NCI-H748 (cell line): ENCODE data around the gene SORCS2.
"Not testable (repeated sequence)": the region's sequence is repeated elsewhere in the genome, so short reads cannot be mapped to it uniquely, and the experiment has no call there.

ENCODE experiments used
- DNase-seq: peaks from one replicate; lab custom pipeline; 2025; ENCODE audit not compliant: unreplicated experiment; lab: John Stamatoyannopoulos, UW

SORCS2 gene

GRCh38 chr4:7593646-7594412 is 401.5 kb downstream of the SORCS2 start:
- no peak for DNase-seq

- no peak for DNase-seq
These were observed 403.7 kb downstream of the SORCS2 start for GRCh38 chr4:7595934-7596461.

GRCh38 chr4:7596918-7597606 is 404.7 kb downstream of the SORCS2 start:
- no peak for DNase-seq

GRCh38 chr4:7598939-7599790 is 406.8 kb downstream of the SORCS2 start:
- no peak for DNase-seq

- DNase-seq, result no peak
These were observed 407.9 kb downstream of the SORCS2 start for GRCh38 chr4:7600247-7600646.

GRCh38 chr4:7602166-7602565 is 409.8 kb downstream of the SORCS2 start:
- not testable (repeated sequence) for DNase-seq

- DNase-seq, result no peak
These were observed 415.0 kb downstream of the SORCS2 start for GRCh38 chr4:7607156-7607910.

GRCh38 chr4:7608046-7608445 is 415.7 kb downstream of the SORCS2 start:
- DNase-seq, result no peak

- DNase-seq, result no peak
These were observed 417.0 kb downstream of the SORCS2 start for GRCh38 chr4:7609316-7609715.

- no peak for DNase-seq
These were observed 417.8 kb downstream of the SORCS2 start for GRCh38 chr4:7610022-7610670.

- DNase-seq, result no peak
These were observed 418.5 kb downstream of the SORCS2 start for GRCh38 chr4:7610841-7611240.

- no peak for DNase-seq
These were observed 420.1 kb downstream of the SORCS2 start for GRCh38 chr4:7612311-7612897.

- DNase-seq, result no peak
These were observed 422.1 kb downstream of the SORCS2 start for GRCh38 chr4:7614350-7614949.

GRCh38 chr4:7616193-7616592 is 423.9 kb downstream of the SORCS2 start:
- DNase-seq, result no peak

- DNase-seq, result no peak
These were observed 426.0 kb downstream of the SORCS2 start for GRCh38 chr4:7618361-7618760.

GRCh38 chr4:7620086-7620813 is 427.9 kb downstream of the SORCS2 start:
- no peak for DNase-seq

GRCh38 chr4:7620814-7621176 is 428.5 kb downstream of the SORCS2 start:
- no peak for DNase-seq

- DNase-seq, result no peak
These were observed 429.1 kb downstream of the SORCS2 start for GRCh38 chr4:7621252-7622035.
